Astrocyte (in vitro differentiated cells and primary cell): ENCODE data around the gene LIPT2. TPM values are rescaled to one million over a fixed set of nuclear protein-coding genes. Genes with fewer than 3 reads are reported as not detected.

Source experiments
- DNase-seq: peaks from one replicate; pipeline ENCODE4 v3.0.0-alpha.2; 2010; ENCODE audit warnings: low read depth
- FAIRE-seq: peaks from 2 replicates; lab custom pipeline; 2011; peaks lifted over from hg19 to GRCh38; lab: Jason Lieb, UNC
- H2AFZ ChIP-seq: 2 replicates; pipeline ENCODE4 v1.6.0; 2012; ENCODE audit warnings: low read depth, low read length, inconsistent platforms
- H3K27ac ChIP-seq: 2 replicates; pipeline ENCODE4 v1.5.1; 2011; ENCODE audit warnings: low read depth, low read length, inconsistent platforms
- H3K27me3 ChIP-seq: 2 replicates; pipeline ENCODE4 v1.6.0; 2011; ENCODE audit warnings: low read length, inconsistent platforms; ENCODE audit not compliant: insufficient read depth
- H3K36me3 ChIP-seq: 2 replicates; pipeline ENCODE4 v1.5.1; 2011; ENCODE audit warnings: low read length, inconsistent platforms; ENCODE audit not compliant: insufficient read depth
- H3K4me1 ChIP-seq: 2 replicates; pipeline ENCODE4 v1.5.1; 2011; ENCODE audit warnings: low read length, inconsistent platforms; ENCODE audit not compliant: insufficient read depth
- H3K4me2 ChIP-seq: 2 replicates; pipeline ENCODE4 v1.6.0; 2012; ENCODE audit warnings: low read length, inconsistent platforms
- H3K4me3 ChIP-seq: 2 replicates; pipeline ENCODE4 v1.5.1; 2011; ENCODE audit warnings: low read depth, mild to moderate bottlenecking, low read length, inconsistent platforms; ENCODE audit not compliant: insufficient read depth
- H3K79me2 ChIP-seq: 2 replicates; pipeline ENCODE4 v1.6.0; 2012; ENCODE audit warnings: mild to moderate bottlenecking, low read length, inconsistent platforms; ENCODE audit not compliant: insufficient read depth
- H3K9ac ChIP-seq: 2 replicates; pipeline ENCODE4 v1.6.0; 2012; ENCODE audit warnings: mild to moderate bottlenecking, low read length, inconsistent platforms
- H3K9me3 ChIP-seq: 2 replicates; pipeline ENCODE4 v1.5.1; 2012; ENCODE audit warnings: low read depth, mild to moderate bottlenecking, low read length, inconsistent platforms; ENCODE audit not compliant: insufficient read depth
- H4K20me1 ChIP-seq: 2 replicates; pipeline ENCODE4 v1.6.0; 2012; ENCODE audit warnings: low read length, inconsistent platforms; ENCODE audit not compliant: insufficient read depth
- H3K27ac Mint-ChIP-seq: one replicate; pipeline ENCODE4 v1.8.0; 2021; ENCODE audit warnings: mild to moderate bottlenecking, mixed read lengths; ENCODE audit not compliant: unreplicated experiment
- H3K27me3 Mint-ChIP-seq: one replicate; pipeline ENCODE4 v1.8.0; 2021; ENCODE audit warnings: low read depth, mixed read lengths; ENCODE audit not compliant: unreplicated experiment
- H3K36me3 Mint-ChIP-seq: one replicate; pipeline ENCODE4 v1.8.0; 2021; ENCODE audit warnings: low read depth, mixed read lengths; ENCODE audit not compliant: unreplicated experiment
- H3K4me1 Mint-ChIP-seq: one replicate; pipeline ENCODE4 v1.8.0; 2021; ENCODE audit warnings: low read depth, mixed read lengths; ENCODE audit not compliant: unreplicated experiment
- H3K4me3 Mint-ChIP-seq: one replicate; pipeline ENCODE4 v1.8.0; 2021; ENCODE audit warnings: mild to moderate bottlenecking, moderate library complexity, mixed read lengths; ENCODE audit not compliant: unreplicated experiment
- H3K9me3 Mint-ChIP-seq: one replicate; pipeline ENCODE4 v1.8.0; 2021; ENCODE audit warnings: mild to moderate bottlenecking, mixed read lengths; ENCODE audit not compliant: unreplicated experiment
- CTCF ChIP-seq: IDR thresholded peaks from 2 replicates; pipeline ENCODE4 v1.5.1; 2011; ENCODE audit warnings: low read depth, mild to moderate bottlenecking, inconsistent platforms, low read length, moderate library complexity; ENCODE audit not compliant: insufficient read depth
- EZH2 ChIP-seq: IDR thresholded peaks from 2 replicates; pipeline ENCODE4 v1.6.1; 2012; ENCODE audit warnings: mild to moderate bottlenecking, low read length, inconsistent platforms; ENCODE audit not compliant: insufficient read depth
- total RNA-seq: library from RNA; stranded (reverse); gene quantifications from 2 replicates; pipeline ENCODE4 v1.2.1, GENCODE V29; 2021

Gene LIPT2
- total RNA-seq, 1 donor from 2014 or later = 2.0 TPM

GRCh38 chr11:74534216-74534945 is 40.9 kb upstream of the LIPT2 start:
- TF ChIP-seq EZH2 (no peak), CTCF (no peak)
- Histone ChIP-seq H3K4me2 (no peak overlapping the region), H3K4me1 (no peaks in the 10 kb centered on the region), H3K27ac (no peak overlapping the region), H3K4me3 (no peak overlapping the region), H3K9me3 (no peaks in the 10 kb centered on the region), H3K9ac (no peak overlapping the region), H3K36me3 (no peaks in the 10 kb centered on the region), H3K79me2 (no peaks in the 10 kb centered on the region), H2AFZ (no peak overlapping the region), H3K27me3 (peaks cover 2% of the 10 kb centered on the region), H4K20me1 (no peaks in the 10 kb centered on the region)
- DNase-seq = no peak
- no peak overlapping the region for H3K27ac Mint-ChIP-seq
- no peak for FAIRE-seq
- peaks cover 2% of the 10 kb centered on the region for H3K36me3 Mint-ChIP-seq
- peaks cover 7% of the 10 kb centered on the region for H3K27me3 Mint-ChIP-seq
- no peak overlapping the region for H3K4me3 Mint-ChIP-seq
- H3K9me3 Mint-ChIP-seq = peaks cover 13% of the 10 kb centered on the region
- no peaks in the 10 kb centered on the region for H3K4me1 Mint-ChIP-seq

GRCh38 chr11:74533421-74533820 is 39.9 kb upstream of the LIPT2 start:
- Histone ChIP-seq H3K4me1 (no peaks in the 10 kb centered on the region), H4K20me1 (no peaks in the 10 kb centered on the region), H3K27ac (no peak overlapping the region), H3K79me2 (no peaks in the 10 kb centered on the region), H3K9ac (no peak overlapping the region), H3K36me3 (no peaks in the 10 kb centered on the region), H3K4me2 (no peak overlapping the region), H3K9me3 (no peaks in the 10 kb centered on the region), H3K27me3 (no peaks in the 10 kb centered on the region), H3K4me3 (no peak overlapping the region), H2AFZ (no peak overlapping the region)
- FAIRE-seq (no peak), DNase-seq (no peak)
- no peak overlapping the region for H3K27ac Mint-ChIP-seq
- H3K9me3 Mint-ChIP-seq = peaks cover 12% of the 10 kb centered on the region
- no peaks in the 10 kb centered on the region for H3K27me3 Mint-ChIP-seq
- H3K36me3 Mint-ChIP-seq = peaks cover under 1% of the 10 kb centered on the region
- TF ChIP-seq CTCF = no peak
- TF ChIP-seq EZH2 = no peak
- no peak overlapping the region for H3K4me3 Mint-ChIP-seq
- no peaks in the 10 kb centered on the region for H3K4me1 Mint-ChIP-seq

GRCh38 chr11:74532501-74533246 is 39.1 kb upstream of the LIPT2 start:
- TF ChIP-seq CTCF (no peak), EZH2 (no peak)
- H4K20me1 ChIP-seq = no peaks in the 10 kb centered on the region
- Mint-ChIP-seq H3K9me3 (peaks cover 6% of the 10 kb centered on the region), H3K4me1 (no peaks in the 10 kb centered on the region), H3K27me3 (no peaks in the 10 kb centered on the region), H3K4me3 (no peak overlapping the region), H3K36me3 (no peaks in the 10 kb centered on the region), H3K27ac (no peak overlapping the region)
- no peak overlapping the region for H3K9ac ChIP-seq
- no peaks in the 10 kb centered on the region for H3K79me2 ChIP-seq
- no peaks in the 10 kb centered on the region for H3K9me3 ChIP-seq
- DNase-seq = no peak
- no peaks in the 10 kb centered on the region for H3K27me3 ChIP-seq
- H3K4me1 ChIP-seq = no peaks in the 10 kb centered on the region
- H3K36me3 ChIP-seq = no peaks in the 10 kb centered on the region
- no peak overlapping the region for H3K4me2 ChIP-seq
- H3K4me3 ChIP-seq = no peak overlapping the region
- no peak for FAIRE-seq
- no peak overlapping the region for H3K27ac ChIP-seq
- H2AFZ ChIP-seq = no peak overlapping the region
